Adrenal gland (tissue), 5 donors: ENCODE results near the gene CEP162.

Experiments
- POLR2A ChIP-seq, 2 donors: fragments of 450-650 bp; IDR thresholded peaks; one replicate each; pipeline ENCODE4 v1.6.1; 2017; ENCODE audit warnings: antibody characterized with exemption in 2 of 2, mild to moderate bottlenecking in 2 of 2, moderate library complexity in 1 of 2
- TF ChIP-seq, protein P1 (sequence below), 6 experiments: fragments of 450-650 bp in 4 of 6; fragments of 200-600 bp in 2 of 6; sonication (generic) in 1 of 6; IDR thresholded peaks; 1 replicate in 5 of 6; 2 replicates in 1 of 6; pipeline versions ENCODE4 v1.5.1 to v1.8.0; 2016 to 2021; ENCODE audit warnings: antibody characterized with exemption in 6 of 6, mild to moderate bottlenecking in 2 of 6, moderate library complexity in 1 of 6
- donor health status: DM: no; HTN: no; CAD: no.

DNA sequence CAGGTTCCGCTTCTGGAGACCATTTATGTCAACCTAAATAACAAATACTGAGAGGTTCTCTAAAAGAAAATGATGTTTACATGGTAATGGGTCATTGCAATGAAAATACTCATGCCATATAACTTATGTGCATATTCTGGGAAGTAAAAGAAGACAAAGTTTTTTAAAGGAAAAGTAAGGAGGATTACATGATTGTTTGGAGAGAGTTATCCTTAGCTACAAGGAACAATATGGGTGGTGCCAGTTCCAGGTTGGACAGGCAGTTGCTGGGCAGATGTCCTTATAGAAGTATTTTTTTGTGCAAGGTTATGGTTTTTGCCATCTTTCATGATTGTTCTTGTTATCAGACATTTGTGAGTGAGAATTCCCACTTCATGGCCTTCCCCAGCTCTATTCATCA, 141.4 kb downstream of the CEP162 start:
- no peak for TF ChIP-seq POLR2A (IDR thresholded peaks at IDR 0.05)
- TF ChIP-seq, protein P1, sequence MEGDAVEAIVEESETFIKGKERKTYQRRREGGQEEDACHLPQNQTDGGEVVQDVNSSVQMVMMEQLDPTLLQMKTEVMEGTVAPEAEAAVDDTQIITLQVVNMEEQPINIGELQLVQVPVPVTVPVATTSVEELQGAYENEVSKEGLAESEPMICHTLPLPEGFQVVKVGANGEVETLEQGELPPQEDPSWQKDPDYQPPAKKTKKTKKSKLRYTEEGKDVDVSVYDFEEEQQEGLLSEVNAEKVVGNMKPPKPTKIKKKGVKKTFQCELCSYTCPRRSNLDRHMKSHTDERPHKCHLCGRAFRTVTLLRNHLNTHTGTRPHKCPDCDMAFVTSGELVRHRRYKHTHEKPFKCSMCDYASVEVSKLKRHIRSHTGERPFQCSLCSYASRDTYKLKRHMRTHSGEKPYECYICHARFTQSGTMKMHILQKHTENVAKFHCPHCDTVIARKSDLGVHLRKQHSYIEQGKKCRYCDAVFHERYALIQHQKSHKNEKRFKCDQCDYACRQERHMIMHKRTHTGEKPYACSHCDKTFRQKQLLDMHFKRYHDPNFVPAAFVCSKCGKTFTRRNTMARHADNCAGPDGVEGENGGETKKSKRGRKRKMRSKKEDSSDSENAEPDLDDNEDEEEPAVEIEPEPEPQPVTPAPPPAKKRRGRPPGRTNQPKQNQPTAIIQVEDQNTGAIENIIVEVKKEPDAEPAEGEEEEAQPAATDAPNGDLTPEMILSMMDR (IDR thresholded peaks at IDR 0.05): no peak
